Midbrain (tissue), 1 donor: ENCODE measurements around the gene C1QC.

Experiments used
- DNase-seq: peaks from one replicate; lab custom pipeline; 2025; lab: John Stamatoyannopoulos, UW

C1QC gene

DNA sequence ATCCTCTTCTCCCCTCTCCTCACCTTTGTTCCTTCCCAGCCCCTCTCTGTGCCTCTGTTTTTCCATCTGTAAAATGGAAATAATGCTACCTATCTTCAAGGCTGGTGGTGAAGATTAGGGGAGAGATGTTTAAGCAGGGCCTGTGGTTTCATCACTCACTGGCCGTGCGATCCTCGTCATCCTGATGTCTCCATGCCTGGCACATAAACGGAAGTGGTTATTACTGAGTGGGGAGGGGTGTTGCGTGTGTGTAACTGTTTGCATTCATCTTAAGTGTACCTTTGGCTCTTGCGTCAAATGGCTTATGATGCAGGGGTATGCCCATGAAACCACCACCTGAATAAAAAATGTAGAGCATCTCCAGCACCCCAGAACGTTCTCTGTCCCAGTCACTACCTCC, 24.2 kb upstream of the C1QC start:
- no peak for DNase-seq

DNA sequence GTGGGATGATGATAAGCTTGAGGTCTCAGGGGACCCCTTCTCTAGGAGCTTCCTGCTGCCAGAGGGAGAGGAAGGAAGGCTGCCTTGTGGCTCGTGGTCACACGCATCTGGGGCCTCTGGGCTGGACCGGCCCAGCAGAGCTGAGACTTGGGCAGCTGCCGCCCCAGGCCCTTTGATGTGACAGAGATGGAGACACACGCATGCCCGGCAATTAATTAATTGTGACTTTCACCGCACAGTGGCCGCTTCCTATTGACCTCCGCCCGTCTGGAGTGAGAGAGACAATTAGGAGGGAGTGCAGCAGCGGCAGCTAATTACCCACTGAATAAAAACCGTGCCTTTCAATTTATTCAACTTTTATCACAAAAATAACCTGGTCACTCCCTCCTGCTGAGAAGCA, 23.6 kb upstream of the C1QC start:
- DNase-seq, result no peak

DNA sequence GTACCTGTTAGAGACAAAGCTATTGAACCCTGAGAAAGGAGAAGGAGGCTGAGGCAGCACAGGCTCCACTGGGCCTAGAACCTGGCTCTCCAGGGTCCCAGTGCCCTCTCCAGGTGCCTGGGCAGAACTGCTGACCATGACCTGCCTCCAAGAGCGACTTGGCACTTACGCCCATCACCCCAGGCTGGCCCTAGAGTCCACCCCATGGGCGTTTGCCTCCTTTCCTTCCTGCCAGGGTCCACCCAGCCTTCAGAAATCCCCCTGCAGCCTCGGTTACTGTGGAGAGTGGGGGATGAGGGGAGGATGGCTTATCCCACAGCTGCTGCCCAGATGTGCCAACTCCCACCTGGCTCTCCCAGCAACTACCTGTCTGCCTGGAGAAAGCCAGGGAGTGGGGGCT, 21.7 kb upstream of the C1QC start:
- DNase-seq, result no peak

DNA sequence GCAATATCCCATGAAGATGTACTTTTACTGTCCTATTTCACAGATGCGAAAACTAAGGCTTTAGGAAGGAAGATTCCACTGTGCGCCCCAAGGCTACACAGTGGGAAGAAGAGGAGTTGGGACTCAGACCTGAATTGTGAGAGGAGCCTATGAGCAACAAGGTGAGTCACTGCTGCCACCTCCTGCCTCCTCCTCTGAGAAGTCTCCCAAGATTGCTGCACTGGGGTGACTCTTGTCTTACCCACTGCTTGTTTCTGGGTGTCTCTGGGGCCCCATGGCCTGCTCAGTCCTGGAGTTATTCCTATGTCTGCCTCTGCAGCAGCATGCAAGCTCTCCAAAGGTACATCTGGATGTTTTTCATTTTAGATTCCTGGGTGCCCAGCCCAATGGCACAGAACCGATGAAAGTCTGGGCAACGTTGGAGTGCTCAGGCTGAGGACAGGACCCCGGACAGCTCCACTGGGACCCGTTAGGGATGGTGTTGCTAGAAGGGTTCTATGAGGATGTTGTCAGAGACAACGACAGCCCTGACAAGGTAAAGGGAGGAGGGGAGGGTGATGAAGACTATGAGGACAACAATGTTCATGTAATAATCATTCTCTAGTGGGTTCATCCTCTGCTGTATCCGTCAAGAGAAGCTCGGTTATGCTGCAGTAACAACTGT, 18.0 kb upstream of the C1QC start:
- DNase-seq, result no peak

DNA sequence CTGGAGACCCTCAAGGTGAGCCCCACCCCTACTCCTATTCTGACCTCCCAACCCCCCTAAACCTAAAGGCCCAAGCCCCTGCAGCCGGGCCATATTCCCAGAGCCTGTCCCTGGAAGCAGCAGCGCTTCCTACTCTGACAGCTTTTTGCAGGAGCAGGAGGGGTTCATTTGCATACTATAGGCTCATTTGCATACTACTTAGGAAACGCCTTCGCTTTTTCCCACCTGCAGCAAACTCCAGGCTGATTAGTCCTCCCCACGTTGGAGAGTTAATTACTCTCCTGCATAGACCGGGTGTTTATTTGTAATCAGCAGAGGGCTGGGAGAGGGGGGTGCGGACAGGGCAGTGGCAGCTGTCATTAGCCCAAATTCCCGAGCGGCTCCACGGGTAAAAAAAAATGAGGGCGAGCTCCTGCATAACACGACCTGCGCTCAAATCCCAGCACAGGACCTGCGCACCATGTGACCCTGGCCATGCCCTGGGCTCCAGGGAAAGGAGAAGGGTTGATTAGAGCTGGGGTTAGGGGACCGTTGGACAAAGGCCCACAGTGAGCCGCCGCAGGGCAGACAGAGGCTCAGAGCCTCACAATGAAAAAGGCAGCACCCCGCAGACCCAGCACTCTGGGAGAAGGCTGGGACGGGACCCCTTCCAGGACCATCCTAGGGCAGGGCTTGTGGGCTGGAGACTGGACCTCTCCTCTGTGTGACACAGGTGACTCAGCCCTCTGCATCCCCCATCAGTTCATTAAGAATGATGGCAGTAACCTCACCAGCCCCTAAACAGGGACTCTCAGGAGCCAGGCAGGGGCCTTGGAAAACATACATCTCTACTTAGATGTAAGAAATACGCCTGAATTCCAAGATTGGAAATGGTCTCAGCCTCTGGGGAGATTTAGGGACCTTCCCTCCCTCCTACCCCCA, 16.9 kb upstream of the C1QC start:
- no peak for DNase-seq

DNA sequence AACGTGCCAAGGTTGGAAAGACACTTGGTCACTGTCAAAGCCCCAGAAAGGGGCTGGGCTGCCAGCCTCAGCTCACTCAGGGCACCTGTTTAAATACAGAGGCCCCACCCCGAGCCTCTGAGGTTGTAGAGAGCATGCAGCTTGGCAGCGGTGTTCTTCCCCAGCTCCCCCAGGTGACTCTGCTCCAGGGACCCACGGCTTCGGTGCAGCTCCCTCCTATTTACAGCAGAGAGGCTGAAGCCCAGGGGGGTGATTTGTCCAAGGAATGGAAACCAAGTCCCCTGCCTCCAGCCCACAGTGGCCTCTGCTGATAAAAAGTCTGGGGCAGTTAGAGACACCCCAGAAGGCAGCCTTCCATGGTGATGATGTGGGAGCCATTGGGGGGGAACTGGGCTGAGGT, 16.1 kb upstream of the C1QC start:
- no peak for DNase-seq

DNA sequence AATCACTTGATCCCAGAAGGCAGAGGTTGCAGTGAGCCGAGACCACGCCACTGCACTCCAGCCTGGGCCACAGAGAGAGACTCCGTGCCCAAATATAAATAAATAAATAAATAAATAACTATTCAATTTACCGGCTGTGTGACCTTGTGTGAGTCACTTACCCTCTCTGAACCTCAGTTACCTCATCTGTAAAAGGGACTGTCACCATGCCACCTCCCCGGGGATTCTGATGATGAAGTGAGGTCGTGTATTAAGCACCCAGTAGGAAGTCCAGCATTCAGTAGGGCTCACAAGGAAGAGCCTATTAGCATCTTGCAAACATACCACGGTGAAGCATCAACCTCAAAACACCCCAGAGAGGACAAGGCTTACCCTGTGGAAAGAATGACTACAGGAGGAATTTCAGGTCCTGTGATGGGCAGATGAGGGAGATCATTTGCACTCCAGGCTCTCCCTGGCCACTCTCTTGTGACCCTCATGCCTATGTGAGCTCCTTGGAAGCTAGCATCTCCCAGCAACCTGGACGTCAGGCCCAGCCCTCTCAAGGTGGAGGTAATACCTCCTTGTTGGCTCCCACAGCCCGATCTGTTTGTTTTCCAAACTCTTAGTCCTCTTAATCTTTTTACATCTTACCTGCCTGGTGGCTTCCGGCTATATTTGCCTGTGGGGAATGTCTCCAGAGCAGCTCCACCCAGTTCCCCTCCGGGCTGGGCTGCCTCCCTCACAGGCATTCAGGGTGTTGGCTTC, 14.6 kb upstream of the C1QC start:
- DNase-seq, result no peak

DNA sequence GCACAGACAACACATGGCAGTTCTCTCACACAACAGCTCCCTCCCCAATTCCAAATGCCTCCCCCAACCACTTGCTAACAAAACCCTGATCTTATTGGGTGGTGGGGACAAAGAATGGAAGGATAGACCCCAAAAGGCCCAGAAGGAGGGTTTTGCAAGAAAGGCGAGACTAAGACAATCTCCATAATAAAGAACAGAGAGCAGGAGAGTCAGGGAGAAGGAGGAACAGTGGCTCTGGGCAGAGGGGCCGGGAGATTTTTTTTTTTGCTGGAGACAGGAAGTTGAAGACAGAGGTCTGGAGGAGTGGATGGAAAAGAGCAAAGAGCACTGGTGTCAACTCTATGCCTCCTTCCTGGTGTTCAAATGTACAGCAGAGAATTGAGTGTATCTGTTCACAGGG, 13.5 kb upstream of the C1QC start:
- no peak for DNase-seq

DNA sequence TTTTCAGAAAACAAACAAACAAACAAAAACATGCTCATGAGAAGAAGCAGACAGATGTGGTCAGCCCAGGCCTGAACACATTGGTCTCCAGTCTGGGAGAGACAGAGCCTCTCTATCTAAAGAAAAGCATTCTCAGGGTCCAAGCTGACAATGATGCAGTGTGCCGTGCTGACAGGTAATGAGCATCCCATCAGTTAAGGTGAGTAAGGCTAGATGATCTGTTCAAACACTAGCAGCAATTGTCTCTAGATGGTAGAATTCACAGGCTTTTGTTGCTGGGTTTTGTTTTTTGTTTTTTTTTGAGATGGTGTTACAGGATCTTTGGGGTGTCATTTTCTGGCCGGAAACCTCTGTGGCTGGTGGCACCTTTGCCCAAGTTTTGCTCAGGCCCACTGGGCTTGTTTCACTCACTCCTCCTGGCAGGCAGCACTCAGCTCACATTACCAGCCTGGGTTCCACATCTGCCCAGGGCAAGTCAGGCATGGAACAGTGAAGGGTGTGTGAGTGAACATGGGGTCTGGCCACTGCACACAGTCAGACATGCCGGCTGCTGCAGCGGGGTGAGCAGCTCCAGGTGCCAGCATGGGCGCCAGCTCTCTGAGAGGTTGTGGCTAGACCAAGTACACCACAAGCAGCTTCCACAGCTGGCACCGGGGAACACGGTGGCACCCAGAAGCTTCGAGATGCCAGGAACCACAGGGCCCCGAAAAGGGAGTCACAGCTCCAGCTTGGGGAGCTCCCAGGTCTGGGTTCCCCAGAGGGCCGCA, 9.6 kb upstream of the C1QC start:
- DNase-seq, result no peak

DNA sequence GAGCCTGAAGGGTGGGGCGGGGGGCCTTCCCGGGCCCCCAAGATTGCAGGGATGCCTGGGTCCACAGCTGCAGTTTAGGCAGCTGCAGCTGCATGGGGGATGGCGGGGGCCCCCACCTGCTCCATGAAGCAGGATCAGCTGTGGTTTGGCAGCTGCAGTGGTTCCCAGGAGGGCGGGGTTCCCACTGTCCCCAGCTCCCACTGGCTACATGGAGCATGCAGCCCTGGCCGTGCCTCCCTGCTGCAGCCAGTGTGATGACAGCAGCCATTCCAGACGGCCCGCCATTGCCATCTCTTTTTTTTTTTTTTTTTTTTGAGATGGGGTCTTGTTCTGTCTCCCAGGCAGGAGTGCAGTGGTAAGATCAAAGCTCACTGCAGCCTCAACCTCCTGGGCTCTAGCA, 8.0 kb upstream of the C1QC start:
- no peak for DNase-seq

DNA sequence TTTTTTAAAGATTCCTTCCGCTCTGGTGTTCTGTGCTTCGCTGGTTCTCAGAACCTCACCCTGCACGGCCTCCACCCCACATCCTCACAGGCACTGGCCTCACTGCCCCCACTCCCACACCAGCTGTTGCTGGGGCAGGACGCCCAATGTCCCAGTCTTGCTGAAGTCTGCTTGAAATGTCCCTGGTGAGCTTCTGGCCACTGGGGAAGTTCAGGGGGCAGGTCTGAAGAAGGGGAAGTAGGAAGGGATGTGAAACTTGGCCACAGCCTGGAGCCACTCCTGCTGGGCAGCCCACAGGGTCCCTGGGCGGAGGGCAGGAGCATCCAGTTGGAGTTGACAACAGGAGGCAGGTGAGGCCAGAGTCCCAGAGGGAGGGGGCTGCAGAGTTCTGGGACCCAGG, 7.1 kb upstream of the C1QC start, which contains the start of gene C1QA:
Gene C1QA (plus strand): TSS at position 276 of the 400 bp plus-strand sequence. CDS start 989 bp downstream, outside the sequence.
- DNase-seq, result peak; percentile 29

DNA sequence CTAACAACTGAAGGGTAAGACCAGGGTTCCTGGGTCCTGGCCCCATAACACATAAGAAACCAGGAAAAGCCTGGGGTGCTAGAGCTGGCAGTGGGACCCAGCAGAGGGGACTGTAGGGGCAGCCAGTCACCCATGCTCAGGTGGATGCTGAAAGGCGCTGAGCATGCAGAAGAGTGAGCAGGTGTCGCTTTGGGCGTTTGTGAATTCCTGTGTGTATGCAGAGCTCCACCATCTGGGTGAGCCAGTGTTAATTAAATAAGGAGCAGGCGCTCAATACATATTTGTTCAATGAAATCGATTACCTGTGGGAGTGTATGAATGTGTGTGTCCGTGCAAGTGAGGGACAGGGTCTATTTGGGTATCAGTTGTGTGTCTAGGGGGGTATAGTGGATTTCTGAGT, 6.5 kb upstream of the C1QC start:
- DNase-seq, result no peak

DNA sequence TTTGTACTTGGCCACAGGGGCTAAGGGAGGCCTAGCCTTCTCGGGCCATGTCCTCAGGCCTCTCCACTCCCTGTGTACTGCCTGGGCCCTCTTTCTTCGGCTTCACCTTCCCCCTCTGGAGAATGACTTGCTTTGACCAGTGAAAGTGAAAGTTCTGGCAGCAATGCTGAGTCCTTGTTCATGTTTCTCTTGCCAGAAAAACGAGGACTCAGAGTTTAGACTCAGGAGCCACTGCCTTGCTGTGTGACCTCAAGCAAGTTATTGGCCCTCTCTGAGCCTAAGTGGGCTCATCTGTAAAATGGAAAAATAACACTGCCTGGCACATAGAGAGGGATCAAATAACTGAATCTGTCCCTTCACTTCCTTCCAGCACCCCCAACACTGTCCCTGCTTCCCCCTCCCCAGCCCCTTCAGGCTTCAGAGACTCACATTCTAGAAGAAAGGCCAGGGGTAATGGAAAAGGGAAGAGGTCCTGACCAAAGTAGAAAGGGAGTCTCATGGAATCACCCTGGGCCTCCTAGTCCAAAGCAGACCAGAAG, 5.5 kb upstream of the C1QC start:
- no peak for DNase-seq

DNA sequence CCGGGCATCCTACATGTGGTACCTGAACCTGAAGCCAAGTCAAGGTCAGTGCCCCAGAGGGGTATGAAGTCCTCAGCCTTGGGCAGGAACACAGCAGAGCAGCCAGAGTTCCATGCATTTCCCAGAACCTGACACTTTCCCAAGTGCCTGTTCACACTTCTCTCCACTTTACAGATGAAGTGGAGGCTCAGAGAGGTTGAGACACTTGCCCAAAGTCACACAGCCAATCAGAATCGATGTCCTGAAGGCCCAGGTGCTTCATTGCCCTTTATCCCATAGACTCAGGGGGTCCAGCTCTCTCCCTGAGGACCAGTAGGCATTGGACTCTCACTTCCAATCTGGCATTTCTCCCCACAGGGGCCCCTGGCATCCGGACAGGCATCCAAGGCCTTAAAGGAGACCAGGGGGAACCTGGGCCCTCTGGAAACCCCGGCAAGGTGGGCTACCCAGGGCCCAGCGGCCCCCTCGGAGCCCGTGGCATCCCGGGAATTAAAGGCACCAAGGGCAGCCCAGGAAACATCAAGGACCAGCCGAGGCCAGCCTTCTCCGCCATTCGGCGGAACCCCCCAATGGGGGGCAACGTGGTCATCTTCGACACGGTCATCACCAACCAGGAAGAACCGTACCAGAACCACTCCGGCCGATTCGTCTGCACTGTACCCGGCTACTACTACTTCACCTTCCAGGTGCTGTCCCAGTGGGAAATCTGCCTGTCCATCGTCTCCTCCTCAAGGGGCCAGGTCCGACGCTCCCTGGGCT, 4.8 kb upstream of the C1QC start:
- no peak for DNase-seq

DNA sequence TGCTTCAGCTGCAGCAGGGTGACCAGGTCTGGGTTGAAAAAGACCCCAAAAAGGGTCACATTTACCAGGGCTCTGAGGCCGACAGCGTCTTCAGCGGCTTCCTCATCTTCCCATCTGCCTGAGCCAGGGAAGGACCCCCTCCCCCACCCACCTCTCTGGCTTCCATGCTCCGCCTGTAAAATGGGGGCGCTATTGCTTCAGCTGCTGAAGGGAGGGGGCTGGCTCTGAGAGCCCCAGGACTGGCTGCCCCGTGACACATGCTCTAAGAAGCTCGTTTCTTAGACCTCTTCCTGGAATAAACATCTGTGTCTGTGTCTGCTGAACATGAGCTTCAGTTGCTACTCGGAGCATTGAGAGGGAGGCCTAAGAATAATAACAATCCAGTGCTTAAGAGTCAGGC, 4.1 kb upstream of the C1QC start:
- DNase-seq, result no peak

DNA sequence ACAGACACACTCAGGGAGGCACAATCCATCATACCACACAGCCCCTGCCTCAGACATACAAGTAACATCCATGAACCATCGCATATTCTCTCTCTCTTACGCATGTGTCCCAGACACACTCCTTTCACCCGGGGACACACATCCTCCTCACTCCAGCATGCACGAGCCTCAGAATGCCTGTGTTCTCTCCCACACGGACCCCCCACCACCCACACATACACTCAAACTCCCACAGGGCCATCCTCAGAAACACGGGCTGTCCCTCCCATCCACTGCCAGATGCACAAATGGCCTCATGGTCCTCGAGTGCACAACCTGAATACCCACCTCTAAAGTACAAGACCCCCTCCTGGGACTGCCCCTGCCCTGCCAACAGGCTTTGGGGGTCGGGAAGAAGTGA, 2.2 kb upstream of the C1QC start:
- no peak for DNase-seq

DNA sequence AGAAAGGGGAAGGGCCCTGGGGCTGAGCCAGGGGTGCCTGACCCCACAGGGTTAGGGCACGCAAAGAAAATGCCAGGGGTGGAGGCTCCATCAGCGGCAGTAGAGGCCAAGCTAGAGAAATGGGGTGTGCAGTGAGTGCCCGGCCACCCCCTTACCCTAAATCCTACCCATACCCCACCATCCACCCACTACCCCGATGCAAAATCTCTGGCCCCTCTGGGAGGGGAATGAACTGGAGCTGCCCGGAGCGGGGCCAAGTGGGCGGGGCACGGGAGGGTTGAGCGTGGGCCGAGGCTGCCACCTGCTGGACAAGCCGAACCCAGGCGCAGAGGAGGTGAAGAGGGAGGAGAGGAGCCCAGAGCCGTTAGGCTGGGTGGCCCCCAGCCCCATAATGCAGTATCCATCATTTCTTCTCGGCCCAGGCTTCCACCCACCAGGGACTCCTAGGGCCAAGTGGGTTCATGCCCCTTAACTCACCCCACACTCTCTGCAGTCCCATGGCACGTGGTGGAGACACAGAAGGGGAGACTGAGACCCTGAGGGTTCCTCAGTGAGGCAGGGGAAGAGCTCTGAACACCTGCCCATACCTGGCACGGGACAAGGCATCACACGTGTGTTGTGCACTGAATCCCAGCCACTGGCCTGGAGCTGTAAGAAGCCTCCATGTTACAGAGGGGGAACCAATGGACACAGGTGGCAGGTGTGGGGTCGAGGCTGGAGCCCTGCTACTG, 1.4 kb upstream of the C1QC start:
- DNase-seq, result peak; percentile 65

DNA sequence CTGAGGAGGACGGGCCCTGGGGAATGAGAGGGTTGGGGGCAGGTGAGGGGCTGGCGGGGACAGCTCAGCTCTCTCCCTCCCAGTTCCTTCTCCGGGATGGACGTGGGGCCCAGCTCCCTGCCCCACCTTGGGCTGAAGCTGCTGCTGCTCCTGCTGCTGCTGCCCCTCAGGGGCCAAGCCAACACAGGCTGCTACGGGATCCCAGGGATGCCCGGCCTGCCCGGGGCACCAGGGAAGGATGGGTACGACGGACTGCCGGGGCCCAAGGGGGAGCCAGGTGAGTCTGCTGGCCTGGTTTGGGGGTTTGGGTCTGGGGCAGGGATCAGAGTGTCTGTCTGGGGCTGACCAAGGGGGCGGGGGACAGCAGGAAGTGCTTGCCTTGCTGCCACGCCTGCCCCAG, 495 bp downstream of the C1QC start:
- no peak for DNase-seq

DNA sequence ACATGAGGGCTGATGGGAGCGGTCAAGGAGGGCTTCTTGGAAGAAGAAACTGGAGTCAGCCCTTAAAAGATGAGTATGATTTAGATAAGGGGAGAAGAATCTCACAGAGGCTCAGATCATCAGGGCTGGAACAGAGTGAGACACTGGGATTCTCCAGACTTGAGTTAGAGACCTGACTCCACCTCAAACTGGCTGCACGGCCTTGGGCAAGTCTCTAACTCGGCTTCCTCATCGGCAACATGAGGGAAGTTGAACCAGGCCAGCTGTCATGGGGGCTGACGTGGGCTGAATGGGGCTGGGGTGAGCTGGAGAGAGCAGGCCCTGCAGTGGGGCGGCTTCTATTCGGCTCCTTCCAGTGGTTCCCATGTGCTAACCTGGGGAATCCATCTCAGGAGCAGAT, 2.5 kb downstream of the C1QC start:
- no peak for DNase-seq

DNA sequence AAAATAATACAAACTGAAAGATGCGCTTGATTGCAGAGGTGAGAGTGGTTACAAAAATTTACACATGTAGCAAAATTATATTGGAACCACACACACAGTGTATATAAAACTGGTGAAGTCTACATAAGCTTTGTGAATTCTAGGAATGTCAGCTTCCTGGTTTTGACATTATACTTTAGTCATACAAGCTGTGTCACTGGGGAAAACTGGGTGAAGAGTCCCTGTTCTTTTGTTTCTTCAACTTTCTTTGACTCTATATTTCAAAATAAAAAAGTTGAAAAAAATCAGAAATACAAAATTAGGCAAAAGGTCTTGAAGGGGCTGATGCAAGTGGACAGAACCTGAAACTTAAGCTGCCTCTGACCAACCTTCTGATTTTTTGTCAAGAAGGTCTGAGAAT, 3.0 kb downstream of the C1QC start:
- DNase-seq, result no peak
